Mesothelial cell of epicardium (in vitro differentiated cells): ENCODE data around the gene RALGAPB. TPM values are rescaled to one million over a fixed set of nuclear protein-coding genes. Genes with fewer than 3 reads are reported as not detected.
A peak's percentile ranks its signal among the peaks of the same experiment; 100 is the strongest.

ENCODE experiments used
- DNase-seq, 2 experiments: peaks; one replicate each; pipeline ENCODE4 v3.0.0; 2021; ENCODE audit warnings: low spot score in 2 of 2; ENCODE audit not compliant: unreplicated experiment in 2 of 2
- H3K27ac Mint-ChIP-seq: 2 replicates; pipeline ENCODE4 v1.8.0; 2021; ENCODE audit warnings: mixed read lengths
- H3K27me3 Mint-ChIP-seq: 2 replicates; pipeline ENCODE4 v1.8.0; 2021; ENCODE audit warnings: low read depth, mixed read lengths
- H3K36me3 Mint-ChIP-seq: 2 replicates; pipeline ENCODE4 v1.8.0; 2021; ENCODE audit warnings: mixed read lengths
- H3K4me1 Mint-ChIP-seq: 2 replicates; pipeline ENCODE4 v1.8.0; 2021; ENCODE audit warnings: mixed read lengths
- H3K4me3 Mint-ChIP-seq: 2 replicates; pipeline ENCODE4 v1.8.0; 2021; ENCODE audit warnings: mild to moderate bottlenecking, moderate library complexity, mixed read lengths
- H3K9me3 Mint-ChIP-seq: 2 replicates; pipeline ENCODE4 v1.8.0; 2021; ENCODE audit warnings: mixed read lengths
- CTCF ChIP-seq: fragments of 200-600 bp; sonication (generic); IDR thresholded peaks from one replicate; pipeline ENCODE4 v1.5.0; 2021; ENCODE audit warnings: antibody characterized with exemption; ENCODE audit not compliant: unreplicated experiment
- total RNA-seq: library from RNA; stranded (reverse); gene quantifications from 3 replicates; pipeline ENCODE4 v1.2.1, GENCODE V29; 2021

Gene RALGAPB
- total RNA-seq, 1 donor from 2014 or later = 43.5 TPM

- peak within 1 kb of the TSS; percentile 36 for H3K4me3 Mint-ChIP-seq
- H3K4me1 Mint-ChIP-seq = peaks cover 21% of the 10 kb centered on the region
- TF ChIP-seq CTCF = no peak
- H3K9me3 Mint-ChIP-seq = no peaks in the 10 kb centered on the region
- no peak within 1 kb of the TSS for H3K27ac Mint-ChIP-seq
- no peak for DNase-seq
- no peaks in the 10 kb centered on the region for H3K36me3 Mint-ChIP-seq
- peaks cover 40% of the 10 kb centered on the region for H3K27me3 Mint-ChIP-seq
Observed at GRCh38 chr20:38601216-38602184, 128.9 kb downstream of the RALGAPB start, which contains the start of gene ARHGAP40. Gene ARHGAP40, plus strand, starts transcription at chr20:38601809.

- DNase-seq = no peak
- no peak for TF ChIP-seq CTCF
- peaks cover 21% of the 10 kb centered on the region for H3K4me1 Mint-ChIP-seq
- no peak overlapping the region for H3K4me3 Mint-ChIP-seq
- H3K9me3 Mint-ChIP-seq = no peaks in the 10 kb centered on the region
- H3K27me3 Mint-ChIP-seq = peaks cover 40% of the 10 kb centered on the region
- H3K36me3 Mint-ChIP-seq = no peaks in the 10 kb centered on the region
- H3K27ac Mint-ChIP-seq = no peak overlapping the region
Observed at GRCh38 chr20:38602185-38602581, 129.5 kb downstream of the RALGAPB start.

- peaks cover 40% of the 10 kb centered on the region for H3K27me3 Mint-ChIP-seq
- no peak overlapping the region for H3K4me3 Mint-ChIP-seq
- no peak for DNase-seq
- H3K4me1 Mint-ChIP-seq = peaks cover 21% of the 10 kb centered on the region
- no peak for TF ChIP-seq CTCF
- no peaks in the 10 kb centered on the region for H3K36me3 Mint-ChIP-seq
- H3K27ac Mint-ChIP-seq = no peak overlapping the region
- H3K9me3 Mint-ChIP-seq = no peaks in the 10 kb centered on the region
Observed at GRCh38 chr20:38603286-38603685, 130.6 kb downstream of the RALGAPB start.

- Mint-ChIP-seq H3K36me3 (no peaks in the 10 kb centered on the region), H3K27ac (no peak overlapping the region), H3K4me3 (no peak overlapping the region), H3K27me3 (peaks cover 40% of the 10 kb centered on the region), H3K9me3 (no peaks in the 10 kb centered on the region), H3K4me1 (peaks cover 15% of the 10 kb centered on the region)
- DNase-seq = no peak
- TF ChIP-seq CTCF = no peak
Observed at GRCh38 chr20:38604873-38605303, 132.2 kb downstream of the RALGAPB start.

GRCh38 chr20:38607351-38607750 is 134.7 kb downstream of the RALGAPB start:
- no peaks in the 10 kb centered on the region for H3K9me3 Mint-ChIP-seq
- H3K36me3 Mint-ChIP-seq = no peaks in the 10 kb centered on the region
- no peaks in the 10 kb centered on the region for H3K4me1 Mint-ChIP-seq
- no peak for TF ChIP-seq CTCF
- H3K27ac Mint-ChIP-seq = no peak overlapping the region
- DNase-seq = no peak
- H3K27me3 Mint-ChIP-seq = peaks cover 20% of the 10 kb centered on the region
- H3K4me3 Mint-ChIP-seq = no peak overlapping the region
